Fibroblast of villous mesenchyme (primary cell): Measurements from ENCODE around the gene WDTC1. TPM values are rescaled to one million over a fixed set of nuclear protein-coding genes. Genes with fewer than 3 reads are reported as not detected.
A peak's percentile ranks its signal among the peaks of the same experiment; 100 is the strongest.
"Not testable (repeated sequence)": the region's sequence is repeated elsewhere in the genome, so short reads cannot be mapped to it uniquely, and the experiment has no call there.

Experiments
- DNase-seq: peaks from one replicate; pipeline ENCODE4 v3.0.0-alpha.2; 2010; ENCODE audit warnings: low read depth
- H3K4me3 ChIP-seq: 2 replicates; pipeline ENCODE4 v1.5.1; 2011; ENCODE audit warnings: low read depth, mild to moderate bottlenecking, low read length
- CTCF ChIP-seq: IDR thresholded peaks from 2 replicates; pipeline ENCODE4 v1.5.1; 2012; ENCODE audit warnings: low read depth, mild to moderate bottlenecking, low read length; ENCODE audit not compliant: insufficient read depth
- total RNA-seq: library from RNA; depleted of rRNA; stranded (reverse); fragments of >200 nt; gene quantifications from 2 replicates; pipeline ENCODE4 v1.2.3, GENCODE V29; 2012

WDTC1 gene
- total RNA-seq, result 20.0 and 21.2 TPM in 2 replicates

- DNase-seq, result peak; percentile 97
- no peak for TF ChIP-seq CTCF
- H3K4me3 ChIP-seq, result peak within 1 kb of the TSS; percentile 71
These were observed at the start of gene WDTC1 for GRCh38 chr1:27234049-27234882. Gene WDTC1 (plus strand): TSS chr1:27234632. CDS start chr1:27261055, 26,423 bp downstream.

- not testable (repeated sequence) for DNase-seq
These were observed 49.8 kb upstream of the WDTC1 start for GRCh38 chr1:27184665-27185064.

GRCh38 chr1:27192039-27192529, 42.3 kb upstream of the WDTC1 start:
- H3K4me3 ChIP-seq, result no peak overlapping the region
- no peak for TF ChIP-seq CTCF
- no peak for DNase-seq

More at GRCh38 chr1:27184665-27185064, 49.8 kb upstream of the WDTC1 start:
- not testable (repeated sequence) for H3K4me3 ChIP-seq

GRCh38 chr1:27193194-27193593, 41.2 kb upstream of the WDTC1 start:
- DNase-seq, result no peak
- no peak for TF ChIP-seq CTCF
- H3K4me3 ChIP-seq, result no peak overlapping the region

GRCh38 chr1:27201295-27201694, 33.1 kb upstream of the WDTC1 start:
- H3K4me3 ChIP-seq, result no peak overlapping the region
- TF ChIP-seq CTCF, result no peak
- no peak for DNase-seq

- DNase-seq, result no peak
- H3K4me3 ChIP-seq, result no peak overlapping the region
- TF ChIP-seq CTCF, result no peak
These were observed 30.5 kb upstream of the WDTC1 start for GRCh38 chr1:27203946-27204345.

- DNase-seq, H3K4me3 ChIP-seq: not testable (repeated sequence)
These were observed 27.2 kb upstream of the WDTC1 start for GRCh38 chr1:27207238-27207637.

GRCh38 chr1:27208143-27208850, 26.1 kb upstream of the WDTC1 start:
- not testable (repeated sequence) for H3K4me3 ChIP-seq, DNase-seq
